Upper lobe of left lung (tissue), 4 donors: ENCODE measurements around the gene UBR2.

Experiments
- CTCF ChIP-seq, 6 experiments: fragments of 450-650 bp in 4 of 6; fragments of 200-600 bp in 2 of 6; sonication (generic) in 2 of 6; IDR thresholded peaks; one replicate each; pipeline ENCODE4 v1.5.1; 2016 to 2019; ENCODE audit warnings: antibody characterized with exemption in 6 of 6
- POLR2A ChIP-seq, 4 donors: fragments of 450-650 bp; IDR thresholded peaks; one replicate each; pipeline ENCODE4 v1.5.1; 2016 to 2017; ENCODE audit warnings: antibody characterized with exemption in 4 of 4, mild to moderate bottlenecking in 2 of 4

- TF ChIP-seq CTCF (IDR thresholded peaks at IDR 0.05) (no peak), POLR2A (IDR thresholded peaks at IDR 0.05) (no peak)
Measured at GRCh38 chr6:42679358-42679757, 115.5 kb downstream of the UBR2 start.
